ENCODE measurements around the gene TMEM140.

TMEM140 gene

GRCh38 chr7:135160098-135160857 lies 12.4 kb downstream of the TMEM140 start:
- Histone ChIP-seq H3K4ac (ENCODE audit: low read length) (no peak overlapping the region), H3K27ac (replicated peaks; ENCODE audit: low read length) (no peak overlapping the region)

GRCh38 chr7:135160858-135161653 lies 13.2 kb downstream of the TMEM140 start:
- Histone ChIP-seq H2BK120ac (ENCODE audit: low read depth, low read length) (no peak overlapping the region), H3K9ac (ENCODE audit: low read depth, low read length, poor library complexity) (no peak overlapping the region), H3K27ac (replicated peaks; ENCODE audit: low read length) (no peak overlapping the region), H3K79me1 (ENCODE audit: low read depth, low read length) (no peaks in the 10 kb centered on the region), H3K4me2 (ENCODE audit: insufficient read depth, low read length, poor library complexity, severe bottlenecking) (no peak overlapping the region), H2BK5ac (ENCODE audit: low read length) (no peak overlapping the region), H2BK12ac (ENCODE audit: low read length) (no peak overlapping the region), H3K4ac (ENCODE audit: low read length) (no peak overlapping the region), H2AFZ (ENCODE audit: low read length) (no peak overlapping the region), H2BK15ac (ENCODE audit: low read length) (no peak overlapping the region), H3K4me3 (ENCODE audit: low read length in 2 of 2) (no peak overlapping the region), H2AK5ac (ENCODE audit: low read depth, low read length) (no peak overlapping the region), H4K8ac (ENCODE audit: low read depth, low read length) (no peak overlapping the region), H3K23ac (ENCODE audit: low read depth, low read length, poor library complexity) (no peak overlapping the region), H3K4me1 (ENCODE audit: control insufficient read depth in 2 of 2, insufficient read depth in 1 of 2, low read depth in 1 of 2, low read length in 2 of 2) (peaks cover 0 to 5% of the 10 kb centered on the region in 2 donors), H3K36me3 (replicated peaks in 1 of 2; ENCODE audit: control insufficient read depth in 2 of 2, insufficient read depth in 2 of 2, low read length in 2 of 2) (peaks cover 21 to 43% of the 10 kb centered on the region in 2 donors), H4K91ac (ENCODE audit: low read depth, low read length, poor library complexity) (no peak overlapping the region), H3K14ac (ENCODE audit: low read length) (no peak overlapping the region), H3K27me3 (ENCODE audit: control insufficient read depth in 3 of 3, insufficient read depth in 3 of 3, low read depth in 1 of 3, low read length in 3 of 3) (no peaks in the 10 kb centered on the region), H3K9me3 (replicated peaks in 1 of 2; ENCODE audit: control insufficient read depth in 2 of 2, insufficient read depth in 1 of 2, low read depth in 1 of 2, low read length in 2 of 2) (peaks cover 19 to 32% of the 10 kb centered on the region in 2 donors), H3K18ac (ENCODE audit: low read length) (no peak overlapping the region)
- WGBS, 2 donors (ENCODE audit: extremely low coverage in 2 of 2, insufficient read length in 2 of 2, insufficient replicate concordance in 1 of 2): no CpG with 5 or more reads among the region's 9 CpGs
- no peak for DNase-seq (ENCODE audit: low spot score)

More at GRCh38 chr7:135160098-135160857, 12.4 kb downstream of the TMEM140 start:
- Histone ChIP-seq H2AFZ (ENCODE audit: low read length) (no peak overlapping the region), H3K9ac (ENCODE audit: low read depth, low read length, poor library complexity) (no peak overlapping the region), H3K4me2 (ENCODE audit: insufficient read depth, low read length, poor library complexity, severe bottlenecking) (no peak overlapping the region), H4K8ac (ENCODE audit: low read depth, low read length) (no peak overlapping the region), H2BK12ac (ENCODE audit: low read length) (no peak overlapping the region), H3K79me1 (ENCODE audit: low read depth, low read length) (no peaks in the 10 kb centered on the region), H3K4me1 (ENCODE audit: control insufficient read depth in 2 of 2, insufficient read depth in 1 of 2, low read depth in 1 of 2, low read length in 2 of 2) (peaks cover 0 to 5% of the 10 kb centered on the region in 2 donors), H2BK5ac (ENCODE audit: low read length) (no peak overlapping the region), H3K27me3 (ENCODE audit: control insufficient read depth in 3 of 3, insufficient read depth in 3 of 3, low read depth in 1 of 3, low read length in 3 of 3) (no peaks in the 10 kb centered on the region), H2BK15ac (ENCODE audit: low read length) (no peak overlapping the region), H3K18ac (ENCODE audit: low read length) (no peak overlapping the region), H3K14ac (ENCODE audit: low read length) (no peak overlapping the region), H2BK120ac (ENCODE audit: low read depth, low read length) (no peak overlapping the region), H4K91ac (ENCODE audit: low read depth, low read length, poor library complexity) (no peak overlapping the region), H3K9me3 (replicated peaks in 1 of 2; ENCODE audit: control insufficient read depth in 2 of 2, insufficient read depth in 1 of 2, low read depth in 1 of 2, low read length in 2 of 2) (peaks cover 19 to 40% of the 10 kb centered on the region in 2 donors), H2AK5ac (ENCODE audit: low read depth, low read length) (no peak overlapping the region), H3K23ac (ENCODE audit: low read depth, low read length, poor library complexity) (no peak overlapping the region), H3K4me3 (ENCODE audit: low read length in 2 of 2) (no peak overlapping the region), H3K36me3 (replicated peaks in 1 of 2; ENCODE audit: control insufficient read depth in 2 of 2, insufficient read depth in 2 of 2, low read length in 2 of 2) (peaks cover 13 to 35% of the 10 kb centered on the region in 2 donors)
- WGBS, 2 donors (ENCODE audit: extremely low coverage in 2 of 2, insufficient read length in 2 of 2, insufficient replicate concordance in 1 of 2): no CpG with 5 or more reads among the region's 5 CpGs
- no peak for DNase-seq (ENCODE audit: low spot score)

GRCh38 chr7:135161669-135162068 lies 13.8 kb downstream of the TMEM140 start:
- no peak overlapping the region for H2BK15ac ChIP-seq (ENCODE audit: low read length)
- H3K4me2 ChIP-seq (ENCODE audit: insufficient read depth, low read length, poor library complexity, severe bottlenecking): no peak overlapping the region
- H3K9me3 ChIP-seq (replicated peaks in 1 of 2; ENCODE audit: control insufficient read depth in 2 of 2, insufficient read depth in 1 of 2, low read depth in 1 of 2, low read length in 2 of 2): peaks cover 19 to 30% of the 10 kb centered on the region in 2 donors
- 100% methylated on average over 1 of the region's 6 CpGs; no CpG with 5 or more reads in 1 of the 2 donors for whole genome bisulfite sequencing, 2 donors (ENCODE audit: extremely low coverage in 2 of 2, insufficient read length in 2 of 2, insufficient replicate concordance in 1 of 2)
- H3K18ac ChIP-seq (ENCODE audit: low read length): no peak overlapping the region
- no peak overlapping the region for H2BK12ac ChIP-seq (ENCODE audit: low read length)
- no peak overlapping the region for H2BK5ac ChIP-seq (ENCODE audit: low read length)
- H2AK5ac ChIP-seq (ENCODE audit: low read depth, low read length): no peak overlapping the region
- H4K8ac ChIP-seq (ENCODE audit: low read depth, low read length): no peak overlapping the region
- DNase-seq (ENCODE audit: low spot score): no peak
- no peak overlapping the region for H2AFZ ChIP-seq (ENCODE audit: low read length)
- H3K14ac ChIP-seq (ENCODE audit: low read length): no peak overlapping the region
- H3K27me3 ChIP-seq (ENCODE audit: control insufficient read depth in 3 of 3, insufficient read depth in 3 of 3, low read depth in 1 of 3, low read length in 3 of 3): no peaks in the 10 kb centered on the region
- H3K4me1 ChIP-seq (ENCODE audit: control insufficient read depth in 2 of 2, insufficient read depth in 1 of 2, low read depth in 1 of 2, low read length in 2 of 2): peaks cover 0 to 5% of the 10 kb centered on the region in 2 donors
- H4K91ac ChIP-seq (ENCODE audit: low read depth, low read length, poor library complexity): no peak overlapping the region
- H3K79me1 ChIP-seq (ENCODE audit: low read depth, low read length): no peaks in the 10 kb centered on the region
- H3K4ac ChIP-seq (ENCODE audit: low read length): no peak overlapping the region
- no peak overlapping the region for H3K4me3 ChIP-seq (ENCODE audit: low read length in 2 of 2)
- no peak overlapping the region for H2BK120ac ChIP-seq (ENCODE audit: low read depth, low read length)
- H3K27ac ChIP-seq (replicated peaks; ENCODE audit: low read length): no peak overlapping the region
- peaks cover 27 to 49% of the 10 kb centered on the region in 2 donors for H3K36me3 ChIP-seq (replicated peaks in 1 of 2; ENCODE audit: control insufficient read depth in 2 of 2, insufficient read depth in 2 of 2, low read length in 2 of 2)
- H3K9ac ChIP-seq (ENCODE audit: low read depth, low read length, poor library complexity): no peak overlapping the region
- no peak overlapping the region for H3K23ac ChIP-seq (ENCODE audit: low read depth, low read length, poor library complexity)
